Sigmoid colon (tissue), 7 donors: Measurements from ENCODE around the gene LRP6. TPM values are rescaled to one million over a fixed set of nuclear protein-coding genes. Genes with fewer than 3 reads are reported as not detected.
A peak's percentile ranks its signal among the peaks of the same experiment; 100 is the strongest.

ENCODE experiments used
- DNase-seq: peaks from one replicate; pipeline ENCODE4 v3.0.0-alpha.2; 2019
- H3K27ac ChIP-seq, 4 donors: fragments of 200-600 bp; sonication (generic); one replicate each; pipeline ENCODE4 v1.5.1; 2016 to 2019; ENCODE audit warnings: mild to moderate bottlenecking in 1 of 4
- H3K27me3 ChIP-seq, 3 donors: fragments of 200-600 bp; sonication (generic); one replicate each; pipeline ENCODE4 v1.5.1; 2019; ENCODE audit warnings: mild to moderate bottlenecking in 1 of 3
- H3K36me3 ChIP-seq, 4 donors: fragments of 200-600 bp; sonication (generic); one replicate each; pipeline ENCODE4 v1.5.1; 2016 to 2019
- H3K4me1 ChIP-seq, 4 donors: fragments of 200-600 bp; sonication (generic); one replicate each; pipeline ENCODE4 v1.5.1; 2017 to 2019
- H3K4me3 ChIP-seq, 4 donors: fragments of 200-600 bp; sonication (generic); one replicate each; pipeline ENCODE4 v1.5.1; 2017 to 2019; ENCODE audit warnings: mild to moderate bottlenecking in 2 of 4, moderate library complexity in 1 of 4
- H3K9me3 ChIP-seq, 4 donors: fragments of 200-600 bp in 3 of 4; sonication (generic) in 3 of 4; one replicate each; pipeline versions ENCODE4 v1.5.1 to v1.6.1; 2013 to 2019
- EP300 ChIP-seq, 4 donors: sonication (generic); formaldehyde crosslinking; IDR thresholded peaks; one replicate each; pipeline ENCODE4 v1.6.1; 2017; ENCODE audit warnings: antibody characterized with exemption in 4 of 4
- POLR2A ChIP-seq, 2 donors: fragments of 450-650 bp; IDR thresholded peaks; one replicate each; pipeline ENCODE4 v1.6.1; 2016; ENCODE audit warnings: antibody characterized with exemption in 2 of 2, mild to moderate bottlenecking in 2 of 2, moderate library complexity in 2 of 2
- POLR2AphosphoS5 ChIP-seq, 4 donors: sonication (generic); formaldehyde crosslinking; IDR thresholded peaks; one replicate each; pipeline ENCODE4 v1.6.1; 2017; ENCODE audit warnings: antibody characterized with exemption in 4 of 4
- WGBS, 2 donors: extraction: QIAGEN DNeasy Blood & Tissue Kit; methylation state at CpG; one replicate each; pipeline ENCODE4 v1.1.7; 2013; 5-methylcytosine and 5-hydroxymethylcytosine counted together
- intact Hi-C: fragments of 100-400 bp; cut with DNase I; formaldehyde crosslinking; loops from one replicate; pipeline ENCODE4 v1.15.1; 2023
- polyA plus RNA-seq, 3 donors: library from polyadenylated mRNA; stranded (reverse); fragments of 200-250 nt; gene quantifications; one replicate each; pipeline ENCODE4 v1.2.3, GENCODE V29; 2013
- total RNA-seq, 4 donors: library from RNA; depleted of rRNA; stranded (reverse); fragments of >200 nt; gene quantifications; one replicate each; pipeline ENCODE4 v1.1.0, GENCODE V29; 2016
- TF ChIP-seq, protein P1 (sequence below), 4 experiments: fragments of 450-650 bp in 3 of 4; fragments of 200-600 bp in 1 of 4; IDR thresholded peaks; one replicate each; pipeline ENCODE4 v1.5.1; 2016 to 2019; ENCODE audit warnings: antibody characterized with exemption in 4 of 4, mild to moderate bottlenecking in 3 of 4, moderate library complexity in 2 of 4
- donor health status: healthy with polysubstance abuse.
- donor health status: Bipolar disorder and iron deficiency.
- donor health status: healthy.

LRP6 gene
- total and polyA plus RNA-seq, 7 donors = 1.8 to 55.1 (median 36.0) TPM

DNA sequence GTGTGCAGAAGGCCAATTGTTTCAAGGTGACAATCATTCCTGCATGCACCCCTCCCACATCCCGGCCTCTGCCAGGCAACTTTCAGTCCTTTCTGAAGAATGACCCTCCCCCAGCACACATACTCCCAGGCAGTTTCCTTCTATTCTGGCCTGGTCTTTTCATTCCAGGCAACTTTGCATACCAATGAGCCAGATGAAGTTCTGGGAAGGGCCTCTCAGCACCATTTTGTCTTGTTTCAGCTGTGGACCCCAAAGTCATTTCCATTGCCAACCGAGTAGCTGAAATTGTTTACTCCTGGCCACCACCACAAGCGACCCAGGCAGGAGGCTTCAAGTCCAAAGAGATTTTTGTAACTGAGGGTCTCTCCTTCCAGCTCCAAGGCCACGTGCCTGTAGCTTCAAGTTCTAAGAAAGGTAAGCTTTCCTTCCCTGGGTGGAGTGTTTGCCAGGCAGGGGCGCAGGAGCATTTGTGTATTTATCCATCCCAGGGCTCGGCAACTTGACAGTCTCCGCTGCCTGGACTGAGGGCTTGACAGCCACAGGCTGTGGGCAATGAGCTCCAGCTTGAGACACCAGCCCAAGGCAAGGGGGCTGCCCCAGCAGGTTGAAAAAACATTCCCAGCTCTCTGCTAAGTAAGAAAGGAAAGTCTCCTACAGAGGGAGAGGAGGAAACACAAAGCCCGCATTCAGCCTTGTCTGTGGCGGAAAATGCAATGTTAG is 179.7 kb downstream of the LRP6 start:
- Histone ChIP-seq H3K4me1 (peaks cover 0 to 3% (median 0%) of the 10 kb centered on the region in 4 donors), H3K36me3 (no peaks in the 10 kb centered on the region), H3K27me3 (no peaks in the 10 kb centered on the region), H3K9me3 (no peaks in the 10 kb centered on the region), H3K27ac (no peak overlapping the region), H3K4me3 (no peak overlapping the region)
- DNase-seq = no peak
- 91 to 93% methylated on average over 9 of the region's 9 CpGs for WGBS, 2 donors
- intact Hi-C loops = no loop called here
- TF ChIP-seq EP300 (IDR thresholded peaks at IDR 0.05) (no peak), POLR2A (IDR thresholded peaks at IDR 0.05) (no peak), POLR2AphosphoS5 (IDR thresholded peaks at IDR 0.05) (no peak)
- TF ChIP-seq, protein P1, sequence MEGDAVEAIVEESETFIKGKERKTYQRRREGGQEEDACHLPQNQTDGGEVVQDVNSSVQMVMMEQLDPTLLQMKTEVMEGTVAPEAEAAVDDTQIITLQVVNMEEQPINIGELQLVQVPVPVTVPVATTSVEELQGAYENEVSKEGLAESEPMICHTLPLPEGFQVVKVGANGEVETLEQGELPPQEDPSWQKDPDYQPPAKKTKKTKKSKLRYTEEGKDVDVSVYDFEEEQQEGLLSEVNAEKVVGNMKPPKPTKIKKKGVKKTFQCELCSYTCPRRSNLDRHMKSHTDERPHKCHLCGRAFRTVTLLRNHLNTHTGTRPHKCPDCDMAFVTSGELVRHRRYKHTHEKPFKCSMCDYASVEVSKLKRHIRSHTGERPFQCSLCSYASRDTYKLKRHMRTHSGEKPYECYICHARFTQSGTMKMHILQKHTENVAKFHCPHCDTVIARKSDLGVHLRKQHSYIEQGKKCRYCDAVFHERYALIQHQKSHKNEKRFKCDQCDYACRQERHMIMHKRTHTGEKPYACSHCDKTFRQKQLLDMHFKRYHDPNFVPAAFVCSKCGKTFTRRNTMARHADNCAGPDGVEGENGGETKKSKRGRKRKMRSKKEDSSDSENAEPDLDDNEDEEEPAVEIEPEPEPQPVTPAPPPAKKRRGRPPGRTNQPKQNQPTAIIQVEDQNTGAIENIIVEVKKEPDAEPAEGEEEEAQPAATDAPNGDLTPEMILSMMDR (IDR thresholded peaks at IDR 0.05) = no peak

DNA sequence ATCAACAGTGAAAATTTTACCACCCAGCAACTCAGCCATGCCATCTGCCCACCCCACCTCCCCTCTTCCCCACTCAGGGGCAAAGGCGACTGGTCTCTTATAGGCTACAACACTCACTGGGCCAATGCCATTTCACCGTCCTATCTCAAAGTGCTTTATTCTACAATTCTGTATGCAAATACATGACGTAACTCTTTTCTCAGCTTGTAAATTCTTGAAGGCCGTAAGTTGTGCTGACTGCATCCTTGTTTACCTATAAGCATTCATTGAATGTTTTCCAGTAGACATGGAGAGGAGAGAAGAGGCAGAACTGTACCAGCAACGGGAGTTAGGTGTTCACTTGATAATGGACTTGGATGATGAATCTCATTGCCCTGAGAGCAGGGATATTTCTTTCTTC is 180.5 kb downstream of the LRP6 start:
- 21 to 70% methylated on average over 5 of the region's 5 CpGs for WGBS, 2 donors

DNA sequence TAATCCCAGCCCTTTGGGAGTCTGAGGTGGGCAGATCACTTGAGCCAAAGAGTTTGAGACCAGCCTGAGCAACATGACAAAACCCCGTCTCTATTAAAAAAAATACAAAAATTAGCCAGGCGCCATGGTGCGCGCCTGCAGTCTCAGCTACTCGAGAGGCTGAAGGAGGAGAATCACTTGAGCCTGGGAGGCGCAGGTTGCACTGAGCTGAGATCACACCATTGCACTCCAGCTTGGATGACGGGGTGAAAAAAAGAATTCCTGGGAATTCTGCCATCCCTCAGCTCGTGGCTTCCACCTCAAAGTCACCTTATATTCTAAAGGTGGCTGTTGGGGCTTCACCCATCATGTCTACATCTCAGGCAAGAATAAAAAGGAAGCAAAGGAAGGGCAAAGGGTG is 183.2 kb downstream of the LRP6 start:
- 91 to 94% methylated on average over 8 of the region's 8 CpGs for WGBS, 2 donors
- no peaks in the 10 kb centered on the region for H3K4me1 ChIP-seq
- H3K4me3 ChIP-seq = no peak overlapping the region
- TF ChIP-seq EP300 (IDR thresholded peaks at IDR 0.05) (no peak), POLR2AphosphoS5 (IDR thresholded peaks at IDR 0.05) (no peak), POLR2A (IDR thresholded peaks at IDR 0.05) (no peak)
- TF ChIP-seq, protein P1 (IDR thresholded peaks at IDR 0.05) = no peak
- no peaks in the 10 kb centered on the region for H3K9me3 ChIP-seq
- no peaks in the 10 kb centered on the region for H3K36me3 ChIP-seq
- intact Hi-C loops = loop anchor here (2.0 kb wide), 1 partner anchor 243 kb away; no protein-coding TSS in a partner anchor
- H3K27ac ChIP-seq = no peak overlapping the region
- H3K27me3 ChIP-seq = no peaks in the 10 kb centered on the region
- DNase-seq = no peak

More for the DNA sequence above, 180.5 kb downstream of the LRP6 start:
- Histone ChIP-seq H3K36me3 (no peaks in the 10 kb centered on the region), H3K27me3 (no peaks in the 10 kb centered on the region), H3K9me3 (no peaks in the 10 kb centered on the region), H3K27ac (no peak overlapping the region), H3K4me1 (no peaks in the 10 kb centered on the region), H3K4me3 (no peak overlapping the region)
- intact Hi-C loops = no loop called here
- TF ChIP-seq, protein P1 (IDR thresholded peaks at IDR 0.05) = no peak
- TF ChIP-seq POLR2AphosphoS5 (IDR thresholded peaks at IDR 0.05) (no peak), POLR2A (IDR thresholded peaks at IDR 0.05) (no peak), EP300 (IDR thresholded peaks at IDR 0.05) (no peak)
- no peak for DNase-seq

DNA sequence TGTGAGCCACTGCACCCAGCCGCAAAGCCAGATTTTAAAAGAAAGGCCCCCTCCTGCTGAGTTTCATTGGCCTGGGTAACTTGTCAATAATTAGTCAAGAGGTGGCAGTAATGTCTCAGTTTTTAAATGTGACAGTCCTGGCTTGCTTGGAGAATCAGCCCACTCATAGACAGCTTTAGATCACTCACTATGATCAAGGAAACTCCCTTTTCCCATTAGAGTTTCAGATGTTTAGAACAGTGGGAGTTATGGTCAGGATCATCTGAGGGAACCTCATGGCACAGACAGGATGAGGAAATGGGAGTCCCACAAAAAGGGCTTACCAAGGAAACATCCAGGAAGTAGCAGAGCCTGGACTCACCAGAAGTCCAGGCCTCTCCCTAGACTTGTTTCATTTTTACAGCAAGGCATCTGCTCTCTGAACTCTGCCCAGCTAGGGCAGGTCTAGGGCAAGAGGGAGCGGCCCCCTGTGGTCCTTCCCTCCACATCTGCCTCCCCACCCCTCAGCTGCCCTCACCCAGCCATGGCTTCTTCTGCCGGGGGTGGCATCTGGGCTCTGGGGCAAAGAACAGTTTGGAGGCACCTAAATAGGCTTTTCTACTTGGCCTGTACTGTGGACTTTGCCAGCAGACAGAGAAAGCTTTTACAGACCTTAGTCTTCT is 184.9 kb downstream of the LRP6 start:
- TF ChIP-seq EP300 (IDR thresholded peaks at IDR 0.05) = no peak
- TF ChIP-seq, protein P1 (IDR thresholded peaks at IDR 0.05) = no peak
- TF ChIP-seq POLR2AphosphoS5 (IDR thresholded peaks at IDR 0.05) = no peak
- TF ChIP-seq POLR2A (IDR thresholded peaks at IDR 0.05) = no peak
- DNase-seq = no peak
- Histone ChIP-seq H3K4me3 (no peak overlapping the region), H3K27ac (peak overlapping the region in 2 of 4 donors; percentile 7 to 27), H3K9me3 (no peaks in the 10 kb centered on the region), H3K4me1 (no peaks in the 10 kb centered on the region), H3K36me3 (no peaks in the 10 kb centered on the region), H3K27me3 (no peaks in the 10 kb centered on the region)
- WGBS, 2 donors = 22 to 64% methylated on average over 3 of the region's 3 CpGs
- intact Hi-C loops = loop anchor here (2.0 kb wide), 1 partner anchor 245 kb away; no protein-coding TSS in a partner anchor
